Stimulated activated CD8-positive, alpha-beta memory T cell treated with anti-CD3 and anti-CD28 coated beads, Interleukin-7, amount 100 ng/mL, for 24 hours (primary cell): ENCODE measurements around the gene CBS.
"Not testable (repeated sequence)": the region's sequence is repeated elsewhere in the genome, so short reads cannot be mapped to it uniquely, and the experiment has no call there.

Experiments
- DNase-seq: peaks from one replicate; pipeline ENCODE4 v3.0.0-alpha.2; 2020; ENCODE audit warnings: low read depth

Gene CBS

GRCh38 chr21:43024439-43025136 is 51.0 kb downstream of the CBS start:
- no peak for DNase-seq

- DNase-seq = no peak
Measured at GRCh38 chr21:43023175-43023574, 52.5 kb downstream of the CBS start.

GRCh38 chr21:43021756-43022600 is 53.7 kb downstream of the CBS start:
- no peak for DNase-seq

GRCh38 chr21:43021191-43021590 is 54.4 kb downstream of the CBS start:
- no peak for DNase-seq

GRCh38 chr21:43020771-43021170 is 54.9 kb downstream of the CBS start:
- DNase-seq = no peak

GRCh38 chr21:43020177-43020576 is 55.5 kb downstream of the CBS start:
- DNase-seq = no peak

- DNase-seq = no peak
Measured at GRCh38 chr21:43018519-43018918, 57.1 kb downstream of the CBS start.

- no peak for DNase-seq
Measured at GRCh38 chr21:43016728-43017127, 58.9 kb downstream of the CBS start.

GRCh38 chr21:43015906-43016540 is 59.6 kb downstream of the CBS start:
- DNase-seq = no peak

- DNase-seq = no peak
Measured at GRCh38 chr21:43012596-43012995, 63.0 kb downstream of the CBS start.

GRCh38 chr21:43006874-43007208 is 68.8 kb downstream of the CBS start:
- DNase-seq = no peak

GRCh38 chr21:43006051-43006873 is 69.4 kb downstream of the CBS start:
- not testable (repeated sequence) for DNase-seq

- DNase-seq = no peak
Measured at GRCh38 chr21:43005635-43006034, 70.0 kb downstream of the CBS start.

GRCh38 chr21:43004926-43005325 is 70.7 kb downstream of the CBS start:
- DNase-seq = no peak
